Ishikawa (cell line): ENCODE measurements around the gene EDC3.

Experiments used
- CEBPB ChIP-seq: IDR thresholded peaks from 2 replicates; pipeline ENCODE4 v1.6.1; 2012
- EGR1 ChIP-seq: IDR thresholded peaks from 2 replicates; pipeline ENCODE4 v1.6.1; 2012
- EP300 ChIP-seq: IDR thresholded peaks from 2 replicates; pipeline ENCODE4 v1.6.1; 2012; ENCODE audit warnings: borderline replicate concordance
- FOXM1 ChIP-seq: IDR thresholded peaks from 2 replicates; pipeline ENCODE4 v1.6.1; 2012; ENCODE audit warnings: low read depth, borderline replicate concordance
- NFIC ChIP-seq: IDR thresholded peaks from 2 replicates; pipeline ENCODE4 v1.6.1; 2012
- RAD21 ChIP-seq: IDR thresholded peaks from 2 replicates; pipeline ENCODE4 v1.6.1; 2012; ENCODE audit warnings: low read depth
- REST ChIP-seq: IDR thresholded peaks from 2 replicates; pipeline ENCODE4 v1.6.1; 2012; ENCODE audit warnings: low read depth, mild to moderate bottlenecking
- TAF1 ChIP-seq: IDR thresholded peaks from 2 replicates; pipeline ENCODE4 v1.6.1; 2012; ENCODE audit warnings: low read depth, mild to moderate bottlenecking
- TCF12 ChIP-seq: IDR thresholded peaks from 2 replicates; pipeline ENCODE4 v1.6.1; 2012; ENCODE audit warnings: low read depth
- TEAD4 ChIP-seq: IDR thresholded peaks from 2 replicates; pipeline ENCODE4 v1.6.1; 2012
- YY1 ChIP-seq: IDR thresholded peaks from 2 replicates; pipeline ENCODE4 v1.6.1; 2012; ENCODE audit warnings: low read depth
- ZBTB7A ChIP-seq: IDR thresholded peaks from 2 replicates; pipeline ENCODE4 v1.6.1; 2012; ENCODE audit warnings: low read depth
- TF ChIP-seq, protein P1 (sequence below): IDR thresholded peaks from 2 replicates; pipeline ENCODE4 v1.6.1; 2012
- TF ChIP-seq, protein P2 (sequence below): IDR thresholded peaks from 2 replicates; pipeline ENCODE4 v1.6.1; 2012

GRCh38 chr15:74676801-74677200 lies 19.0 kb downstream of the EDC3 start:
- TF ChIP-seq, protein P1, sequence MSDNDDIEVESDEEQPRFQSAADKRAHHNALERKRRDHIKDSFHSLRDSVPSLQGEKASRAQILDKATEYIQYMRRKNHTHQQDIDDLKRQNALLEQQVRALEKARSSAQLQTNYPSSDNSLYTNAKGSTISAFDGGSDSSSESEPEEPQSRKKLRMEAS = no peak
- TF ChIP-seq EP300 (no peak), FOXM1 (no peak), TAF1 (no peak), ZBTB7A (no peak), TCF12 (no peak), REST (no peak), YY1 (no peak), CEBPB (no peak), RAD21 (no peak), TEAD4 (no peak), NFIC (no peak), EGR1 (no peak)
- TF ChIP-seq, protein P2, sequence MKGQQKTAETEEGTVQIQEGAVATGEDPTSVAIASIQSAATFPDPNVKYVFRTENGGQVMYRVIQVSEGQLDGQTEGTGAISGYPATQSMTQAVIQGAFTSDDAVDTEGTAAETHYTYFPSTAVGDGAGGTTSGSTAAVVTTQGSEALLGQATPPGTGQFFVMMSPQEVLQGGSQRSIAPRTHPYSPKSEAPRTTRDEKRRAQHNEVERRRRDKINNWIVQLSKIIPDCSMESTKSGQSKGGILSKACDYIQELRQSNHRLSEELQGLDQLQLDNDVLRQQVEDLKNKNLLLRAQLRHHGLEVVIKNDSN = no peak
